ENCODE measurements around the gene HHIPL1. TPM values are rescaled to one million over a fixed set of nuclear protein-coding genes. Genes with fewer than 3 reads are reported as not detected.

Gene HHIPL1
- polyA plus RNA-seq, 2 of the 4 experiments (the other 2 are of a cell fraction): 0.19 to 0.23 TPM

DNA sequence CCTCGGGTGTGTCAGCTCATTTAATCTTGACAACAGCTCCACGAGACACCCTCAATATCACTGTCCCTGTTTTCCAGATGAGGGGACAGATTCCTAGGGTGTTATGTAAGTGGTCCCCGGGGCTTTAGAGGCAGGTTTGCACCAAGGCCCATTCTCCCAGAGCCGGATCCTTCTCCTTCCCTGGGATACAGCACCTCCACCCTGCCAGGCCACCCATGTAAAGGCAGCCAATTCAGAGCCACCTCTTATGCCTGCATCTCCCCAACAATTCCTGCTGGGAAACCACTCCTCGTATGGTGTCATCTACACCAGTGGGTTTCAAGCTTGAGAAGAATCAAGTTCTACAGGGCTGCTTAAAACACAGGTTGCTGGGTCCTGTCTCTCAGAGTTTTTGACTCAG is 35.1 kb downstream of the HHIPL1 start:
- ChIA-PET CTCF (interaction anchor here (1.1 to 5.7 kb wide), 10 partner anchors 8 to 219 kb away, joined by 3 to 42 read pairs (median 13); no protein-coding TSS in a partner anchor), POLR2A (no interaction called here)
- DNase-seq (ENCODE audit: low read depth in 1 of 2, low spot score in 1 of 2) (no peak), ATAC-seq (no peak), FAIRE-seq (no peak)
- Histone ChIP-seq H3K4me3 (no peak overlapping the region), H3K9me3 (peaks cover 18% of the 10 kb centered on the region; the same call in 2 of the 3 replicates), H3K4me1 (peaks cover 4% of the 10 kb centered on the region), H3K4me2 (no peak overlapping the region), H3K27ac (no peak overlapping the region)
- TF ChIP-seq HMGXB4 (CRISPR knock-in tag; IDR thresholded peaks at IDR 0.05; ENCODE audit: borderline replicate concordance) (no peak), SMC3 (IDR thresholded peaks at IDR 0.05) (no peak), POLR2AphosphoS2 (conservative IDR thresholded peaks at IDR 0.05; ENCODE audit: low read length) (no peak), FOSB (CRISPR knock-in tag; IDR thresholded peaks at IDR 0.05) (no peak), MAZ (IDR thresholded peaks at IDR 0.05; ENCODE audit: borderline replicate concordance, low read depth, low read length) (no peak), E2F6 (IDR thresholded peaks at IDR 0.05; ENCODE audit: borderline replicate concordance, low read depth) (no peak), EHMT2 (IDR thresholded peaks at IDR 0.05; ENCODE audit: low read depth) (no peak), ESRRA (IDR thresholded peaks at IDR 0.05; ENCODE audit: borderline replicate concordance, low read length) (no peak), RFX5 (IDR thresholded peaks at IDR 0.05) (no peak), MAFK (IDR thresholded peaks at IDR 0.05; ENCODE audit: partially characterized antibody) (no peak)
- 49% methylated on average over 5 of the region's 5 CpGs for WGBS (ENCODE audit: missing lambda C conversion rate)

- ChIA-PET POLR2A (no interaction called here), CTCF (interaction anchor here (0.8 to 5.7 kb wide), 15 partner anchors 13 to 266 kb away, joined by 3 to 42 read pairs (median 7); no protein-coding TSS in a partner anchor)
- no peak for TF ChIP-seq HEYL (CRISPR knock-in tag; IDR thresholded peaks at IDR 0.05)
- no peak for TF ChIP-seq ZC3H11A (IDR thresholded peaks at IDR 0.05)
- TF ChIP-seq EHF (CRISPR knock-in tag; IDR thresholded peaks at IDR 0.05): no peak
- no peak for TF ChIP-seq NR3C1 (IDR thresholded peaks at IDR 0.05)
- TF ChIP-seq SREBF2 (IDR thresholded peaks at IDR 0.05): no peak
- TF ChIP-seq CEBPB (IDR thresholded peaks at IDR 0.05): no peak
- no peak for TF ChIP-seq CHD4 (IDR thresholded peaks at IDR 0.05; ENCODE audit: borderline replicate concordance)
- no peak for TF ChIP-seq BCL3 (IDR thresholded peaks at IDR 0.05)
- no peak for TF ChIP-seq FOSB (CRISPR knock-in tag; IDR thresholded peaks at IDR 0.05)
- TF ChIP-seq ATOH8 (CRISPR knock-in tag; IDR thresholded peaks at IDR 0.05; ENCODE audit: low read depth): no peak
- TF ChIP-seq PHF8 (IDR thresholded peaks at IDR 0.05; ENCODE audit: borderline replicate concordance, low read depth): no peak
- no peak for TF ChIP-seq NFE2L2 (conservative IDR thresholded peaks at IDR 0.05; ENCODE audit: low read length)
- no peak for TF ChIP-seq ZNF302 (CRISPR knock-in tag; IDR thresholded peaks at IDR 0.05)
- Histone ChIP-seq H3K4me1 (peaks cover 4% of the 10 kb centered on the region), H3K4me2 (no peak overlapping the region), H3K27ac (no peak overlapping the region), H3K9me3 (peaks cover 18% of the 10 kb centered on the region; the same call in 2 of the 3 replicates), H3K4me3 (no peak overlapping the region)
- DNase-seq (ENCODE audit: low read depth in 1 of 2, low spot score in 1 of 2) (no peak), FAIRE-seq (no peak), ATAC-seq (no peak)
- 53% methylated on average over 12 of the region's 12 CpGs for WGBS (ENCODE audit: missing lambda C conversion rate)
Measured at GRCh38 chr14:99681101-99681831, 36.3 kb downstream of the HHIPL1 start.
